ENCODE measurements around the gene EXOC1. TPM values are rescaled to one million over a fixed set of nuclear protein-coding genes. Genes with fewer than 3 reads are reported as not detected.

The EXOC1 gene
- total and polyA plus RNA-seq, 9 of the 15 experiments (the other 6 are each of a cell fraction or from before 2014, with no cell fraction given) = 16.0 to 45.5 (median 26.2) TPM

DNA sequence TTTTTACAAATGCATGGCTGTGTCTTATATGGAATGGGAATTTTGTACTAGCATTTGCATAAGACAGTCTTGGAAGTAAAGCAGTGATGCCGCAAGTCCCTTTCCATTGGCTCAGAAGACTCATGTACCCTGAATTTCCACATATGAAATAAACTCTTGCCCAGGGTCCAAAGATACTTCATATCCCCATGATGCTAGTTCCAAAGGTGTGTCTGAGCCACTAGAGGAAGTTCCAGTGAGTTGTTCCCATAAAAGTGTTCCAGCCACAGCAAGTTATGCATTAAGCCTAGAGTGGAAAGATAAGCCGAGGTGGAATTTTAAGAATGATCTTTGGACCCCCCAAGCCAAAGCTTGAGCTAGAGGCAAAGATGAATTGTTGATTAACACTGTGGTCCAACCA is 86.0 kb downstream of the EXOC1 start (continued):
- TF ChIP-seq NR2C2 (CRISPR knock-in tag; IDR thresholded peaks at IDR 0.05) (no peak), NR2C2 (tag; IDR thresholded peaks at IDR 0.05) (no peak), POLR2H (tag; IDR thresholded peaks at IDR 0.05; ENCODE audit: low read depth) (no peak), EWSR1 (IDR thresholded peaks at IDR 0.05; ENCODE audit: borderline replicate concordance, low read depth, partially characterized antibody) (no peak), CBFA2T3 (IDR thresholded peaks at IDR 0.05) (no peak), ZNF695 (CRISPR knock-in tag; IDR thresholded peaks at IDR 0.05) (no peak)
- TF ChIP-seq, protein P1, sequence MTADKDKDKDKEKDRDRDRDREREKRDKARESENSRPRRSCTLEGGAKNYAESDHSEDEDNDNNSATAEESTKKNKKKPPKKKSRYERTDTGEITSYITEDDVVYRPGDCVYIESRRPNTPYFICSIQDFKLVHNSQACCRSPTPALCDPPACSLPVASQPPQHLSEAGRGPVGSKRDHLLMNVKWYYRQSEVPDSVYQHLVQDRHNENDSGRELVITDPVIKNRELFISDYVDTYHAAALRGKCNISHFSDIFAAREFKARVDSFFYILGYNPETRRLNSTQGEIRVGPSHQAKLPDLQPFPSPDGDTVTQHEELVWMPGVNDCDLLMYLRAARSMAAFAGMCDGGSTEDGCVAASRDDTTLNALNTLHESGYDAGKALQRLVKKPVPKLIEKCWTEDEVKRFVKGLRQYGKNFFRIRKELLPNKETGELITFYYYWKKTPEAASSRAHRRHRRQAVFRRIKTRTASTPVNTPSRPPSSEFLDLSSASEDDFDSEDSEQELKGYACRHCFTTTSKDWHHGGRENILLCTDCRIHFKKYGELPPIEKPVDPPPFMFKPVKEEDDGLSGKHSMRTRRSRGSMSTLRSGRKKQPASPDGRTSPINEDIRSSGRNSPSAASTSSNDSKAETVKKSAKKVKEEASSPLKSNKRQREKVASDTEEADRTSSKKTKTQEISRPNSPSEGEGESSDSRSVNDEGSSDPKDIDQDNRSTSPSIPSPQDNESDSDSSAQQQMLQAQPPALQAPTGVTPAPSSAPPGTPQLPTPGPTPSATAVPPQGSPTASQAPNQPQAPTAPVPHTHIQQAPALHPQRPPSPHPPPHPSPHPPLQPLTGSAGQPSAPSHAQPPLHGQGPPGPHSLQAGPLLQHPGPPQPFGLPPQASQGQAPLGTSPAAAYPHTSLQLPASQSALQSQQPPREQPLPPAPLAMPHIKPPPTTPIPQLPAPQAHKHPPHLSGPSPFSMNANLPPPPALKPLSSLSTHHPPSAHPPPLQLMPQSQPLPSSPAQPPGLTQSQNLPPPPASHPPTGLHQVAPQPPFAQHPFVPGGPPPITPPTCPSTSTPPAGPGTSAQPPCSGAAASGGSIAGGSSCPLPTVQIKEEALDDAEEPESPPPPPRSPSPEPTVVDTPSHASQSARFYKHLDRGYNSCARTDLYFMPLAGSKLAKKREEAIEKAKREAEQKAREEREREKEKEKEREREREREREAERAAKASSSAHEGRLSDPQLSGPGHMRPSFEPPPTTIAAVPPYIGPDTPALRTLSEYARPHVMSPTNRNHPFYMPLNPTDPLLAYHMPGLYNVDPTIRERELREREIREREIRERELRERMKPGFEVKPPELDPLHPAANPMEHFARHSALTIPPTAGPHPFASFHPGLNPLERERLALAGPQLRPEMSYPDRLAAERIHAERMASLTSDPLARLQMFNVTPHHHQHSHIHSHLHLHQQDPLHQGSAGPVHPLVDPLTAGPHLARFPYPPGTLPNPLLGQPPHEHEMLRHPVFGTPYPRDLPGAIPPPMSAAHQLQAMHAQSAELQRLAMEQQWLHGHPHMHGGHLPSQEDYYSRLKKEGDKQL (CRISPR knock-in tag; IDR thresholded peaks at IDR 0.05; ENCODE audit: borderline replicate concordance) = no peak

Data from K562 (cell line).